AML-193 (cell line): ENCODE data around the gene ART3.

ENCODE experiments used
- DNase-seq, 2 experiments: peaks; one replicate each; lab custom pipeline; 2025; lab: John Stamatoyannopoulos, UW

The ART3 gene

DNA sequence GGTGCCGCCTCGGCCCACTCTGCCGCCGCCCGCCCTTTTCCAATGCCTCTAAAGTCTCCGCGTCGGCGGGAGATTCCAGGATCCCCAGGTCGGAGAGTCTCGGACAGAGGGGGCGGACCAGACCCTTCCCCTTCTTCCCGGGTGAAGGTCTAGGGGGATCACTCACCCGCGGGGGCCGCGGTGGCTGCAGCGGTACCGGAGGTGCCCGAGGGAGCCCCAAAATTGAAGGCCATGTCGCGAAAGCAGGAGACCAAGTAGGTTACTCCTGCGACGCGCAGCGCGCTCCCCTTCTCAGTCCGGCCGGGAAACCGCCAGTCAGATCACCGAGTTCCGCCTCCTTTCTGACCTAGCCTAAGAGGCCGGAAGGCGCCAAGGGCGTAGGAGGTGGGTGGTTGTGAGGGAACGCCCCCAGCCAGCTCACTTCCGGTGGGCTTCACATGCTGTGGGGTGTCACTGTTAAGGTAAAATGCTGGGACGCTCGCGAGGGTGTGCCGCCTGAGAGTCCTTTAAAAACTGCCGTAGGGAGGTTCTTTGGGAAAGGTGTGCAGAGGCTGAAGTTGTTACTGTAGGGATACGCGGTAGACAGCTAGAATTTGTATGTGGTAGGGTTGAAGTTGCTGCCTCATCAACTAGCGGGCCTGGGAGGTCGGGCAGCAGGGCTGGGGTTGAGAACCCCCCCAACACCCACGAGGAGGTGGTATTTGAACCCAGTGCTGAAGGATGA lies 73.8 kb downstream of the ART3 start, which contains the start of gene NUP54:
Gene NUP54 (minus strand): TSS at position 256 of the 724 bp plus-strand sequence. CDS start 23 bp downstream, at position 233.
- peak; percentile 81 to 92 for DNase-seq

DNA sequence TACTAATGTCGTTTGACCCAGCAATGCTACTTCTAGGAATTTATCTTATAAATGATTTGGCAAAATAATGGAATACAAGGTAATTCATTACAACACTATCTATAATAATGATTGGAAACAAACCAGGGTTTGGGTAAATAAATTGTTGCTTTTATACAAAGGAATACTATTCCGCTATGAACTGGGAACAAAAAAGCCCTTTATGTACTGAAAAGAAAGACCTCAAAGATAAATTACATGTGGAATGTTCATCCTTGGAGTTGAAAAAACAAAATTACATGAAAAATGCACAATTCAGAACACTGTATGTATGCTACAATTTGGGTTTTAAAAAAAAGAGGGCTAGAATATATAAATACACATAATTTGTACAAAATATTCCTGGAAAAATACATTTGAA lies 78.8 kb downstream of the ART3 start:
- no peak for DNase-seq

DNA sequence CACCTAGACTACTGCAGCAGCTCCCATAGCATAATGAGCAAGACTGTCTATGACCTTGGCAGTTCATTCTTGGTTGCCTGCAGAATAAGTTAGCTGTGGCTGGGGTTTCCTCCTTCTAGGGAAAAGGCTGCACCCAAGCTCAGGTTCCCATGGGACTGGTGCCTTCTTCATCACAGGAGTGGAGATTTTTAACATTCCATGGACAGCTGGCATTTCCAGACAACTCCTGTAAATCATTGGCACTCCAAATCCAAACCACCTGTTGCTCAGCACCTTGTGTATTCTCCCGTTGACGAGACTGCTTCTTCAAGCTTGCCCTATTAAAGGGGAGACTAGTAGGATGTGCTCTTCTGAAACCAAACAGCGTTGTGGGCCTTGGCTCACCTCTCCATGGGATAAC lies 81.5 kb downstream of the ART3 start:
- DNase-seq = no peak

DNA sequence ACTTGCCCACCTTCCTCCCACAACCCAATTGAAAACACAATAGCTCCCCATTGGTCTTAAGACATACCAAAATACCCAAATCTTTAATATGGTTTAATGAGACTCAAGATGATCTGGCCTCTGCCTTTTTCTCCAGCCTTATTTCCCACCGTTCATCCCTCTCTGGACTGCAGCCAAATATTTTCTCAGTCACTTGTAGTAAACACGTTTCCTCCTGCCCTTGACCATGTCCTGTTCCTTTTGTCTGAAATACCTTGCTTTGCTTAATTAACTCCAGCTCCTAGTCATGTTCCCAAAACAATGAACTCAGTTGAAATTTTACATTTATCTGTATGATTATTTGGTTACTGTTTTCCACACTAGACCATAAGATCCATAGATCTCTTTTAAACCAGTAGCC lies 82.1 kb downstream of the ART3 start:
- DNase-seq = no peak

DNA sequence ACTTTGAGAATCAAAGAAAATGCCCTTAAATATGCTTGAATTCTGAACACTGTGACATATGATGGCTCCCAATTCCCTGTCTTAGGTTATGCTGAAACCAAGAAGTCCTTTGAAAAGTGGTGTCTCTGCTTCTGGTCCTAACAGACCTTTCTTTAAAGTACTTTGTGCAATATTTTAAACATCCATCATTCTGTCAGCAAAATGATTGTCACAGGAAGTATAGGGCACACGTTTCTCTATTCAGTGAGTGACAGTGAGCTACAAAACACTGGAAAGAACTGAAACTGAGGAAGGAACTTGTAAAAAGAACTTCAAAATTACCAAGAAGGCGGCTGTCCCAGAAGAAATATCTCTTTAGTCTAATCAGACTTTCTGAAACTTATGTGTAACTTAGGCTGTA lies 85.8 kb downstream of the ART3 start:
- no peak for DNase-seq
